CMK (cell line): ENCODE results near the gene RNF43.

Source experiments
- DNase-seq: peaks from one replicate; pipeline ENCODE4 v3.0.0-alpha.2; 2010; ENCODE audit warnings: low read depth

The RNF43 gene

GRCh38 chr17:58381124-58382035 is 36.0 kb downstream of the RNF43 start:
- peak; percentile 56 for DNase-seq

- DNase-seq = no peak
Measured at GRCh38 chr17:58380207-58381123, 36.9 kb downstream of the RNF43 start.

- DNase-seq = no peak
Measured at GRCh38 chr17:58379511-58379824, 37.9 kb downstream of the RNF43 start.

GRCh38 chr17:58378733-58379510 is 38.4 kb downstream of the RNF43 start:
- no peak for DNase-seq

- no peak for DNase-seq
Measured at GRCh38 chr17:58377661-58378060, 39.7 kb downstream of the RNF43 start.

GRCh38 chr17:58377093-58377601 is 40.2 kb downstream of the RNF43 start:
- DNase-seq = no peak

- DNase-seq = no peak
Measured at GRCh38 chr17:58376472-58377000, 40.8 kb downstream of the RNF43 start.

- DNase-seq = no peak
Measured at GRCh38 chr17:58375811-58376210, 41.5 kb downstream of the RNF43 start.

GRCh38 chr17:58375256-58375655 is 42.1 kb downstream of the RNF43 start:
- no peak for DNase-seq

GRCh38 chr17:58373923-58374322 is 43.4 kb downstream of the RNF43 start:
- DNase-seq = no peak

- no peak for DNase-seq
Measured at GRCh38 chr17:58373003-58373402, 44.3 kb downstream of the RNF43 start.

- no peak for DNase-seq
Measured at GRCh38 chr17:58371300-58371950, 45.9 kb downstream of the RNF43 start.

GRCh38 chr17:58370716-58371115 is 46.6 kb downstream of the RNF43 start:
- no peak for DNase-seq

- DNase-seq = no peak
Measured at GRCh38 chr17:58370309-58370708, 47.0 kb downstream of the RNF43 start.

- DNase-seq = no peak
Measured at GRCh38 chr17:58369214-58370031, 47.9 kb downstream of the RNF43 start.

- DNase-seq = no peak
Measured at GRCh38 chr17:58368860-58369213, 48.5 kb downstream of the RNF43 start.
